ENCODE data around the gene FAM89A. TPM values are rescaled to one million over a fixed set of nuclear protein-coding genes. Genes with fewer than 3 reads are reported as not detected.
"Not testable (repeated sequence)": the region's sequence is repeated elsewhere in the genome, so short reads cannot be mapped to it uniquely, and the experiment has no call there.

The FAM89A gene
- total RNA-seq, 1 experiment from 2014 or later: 25.6 TPM

GRCh38 chr1:231029841-231030240 is 10.2 kb downstream of the FAM89A start:
- H3K36me3 ChIP-seq (replicated peaks; ENCODE audit: control insufficient read depth, insufficient read depth, low read length): no peaks in the 10 kb centered on the region
- DNase-seq: no peak
- no peak overlapping the region for H3K4me3 ChIP-seq (ENCODE audit: insufficient read depth, low read depth, low read length)
- H3K27me3 ChIP-seq (ENCODE audit: control insufficient read depth, insufficient read depth, low read length): peaks cover 10% of the 10 kb centered on the region

DNA sequence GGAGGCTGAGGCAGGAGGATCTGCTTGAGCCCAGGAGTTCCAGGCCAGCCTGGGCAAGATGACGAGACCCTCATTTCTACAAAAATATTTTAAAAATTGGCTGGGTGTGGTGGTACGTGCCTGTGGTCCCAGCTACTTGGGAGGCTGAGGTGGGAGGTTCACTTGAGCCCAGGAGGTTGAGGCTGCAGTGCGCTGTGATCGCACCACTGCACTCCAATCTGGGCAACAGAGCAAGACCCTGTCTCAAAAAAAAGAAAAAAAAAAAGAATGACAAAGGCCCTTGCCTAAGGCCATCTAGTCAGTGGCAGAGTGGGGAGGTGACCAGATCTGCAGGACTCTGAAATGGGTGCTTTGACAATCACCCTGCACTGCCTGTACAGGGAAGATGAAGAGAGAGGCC is 10.8 kb downstream of the FAM89A start:
- not testable (repeated sequence) for DNase-seq; H3K27me3 ChIP-seq (ENCODE audit: control insufficient read depth, insufficient read depth, low read length); H3K4me3 ChIP-seq (ENCODE audit: insufficient read depth, low read depth, low read length); H3K36me3 ChIP-seq (replicated peaks; ENCODE audit: control insufficient read depth, insufficient read depth, low read length)

DNA sequence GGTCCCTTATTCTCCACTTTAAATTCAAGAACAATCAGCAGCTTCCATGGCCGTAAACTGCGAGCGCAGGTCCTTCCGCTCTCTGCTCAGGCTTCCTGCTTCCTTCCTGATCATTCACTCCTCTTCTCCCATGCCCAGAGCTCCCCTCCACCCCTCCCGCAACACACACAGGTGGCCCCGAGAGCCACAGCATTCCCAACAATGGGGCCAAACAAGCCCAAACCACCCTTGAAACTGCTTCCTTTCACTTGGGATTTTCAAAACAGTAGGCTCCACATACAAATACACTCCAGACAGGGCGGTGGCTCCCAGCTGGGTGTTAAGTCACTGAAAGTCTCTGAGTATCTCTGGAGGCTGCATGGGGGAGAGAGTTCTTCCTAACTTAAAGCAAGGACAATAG is 11.4 kb downstream of the FAM89A start:
- DNase-seq: peak; percentile 72
- peaks cover 7% of the 10 kb centered on the region for H3K27me3 ChIP-seq (ENCODE audit: control insufficient read depth, insufficient read depth, low read length)
- no peak overlapping the region for H3K4me3 ChIP-seq (ENCODE audit: insufficient read depth, low read depth, low read length)
- H3K36me3 ChIP-seq (replicated peaks; ENCODE audit: control insufficient read depth, insufficient read depth, low read length): no peaks in the 10 kb centered on the region

- Histone ChIP-seq H3K27me3 (ENCODE audit: control insufficient read depth, insufficient read depth, low read length) (peaks cover 7% of the 10 kb centered on the region), H3K4me3 (ENCODE audit: insufficient read depth, low read depth, low read length) (no peak overlapping the region)
- DNase-seq: no peak
Measured at GRCh38 chr1:231027971-231028370, 12.1 kb downstream of the FAM89A start.

GRCh38 chr1:231027136-231027925 is 12.7 kb downstream of the FAM89A start:
- H3K36me3 ChIP-seq (replicated peaks; ENCODE audit: control insufficient read depth, insufficient read depth, low read length): no peaks in the 10 kb centered on the region
- H3K27me3 ChIP-seq (ENCODE audit: control insufficient read depth, insufficient read depth, low read length): peaks cover 7% of the 10 kb centered on the region
- no peak for DNase-seq
- no peak overlapping the region for H3K4me3 ChIP-seq (ENCODE audit: insufficient read depth, low read depth, low read length)

More at GRCh38 chr1:231027971-231028370, 12.1 kb downstream of the FAM89A start:
- no peaks in the 10 kb centered on the region for H3K36me3 ChIP-seq (replicated peaks; ENCODE audit: control insufficient read depth, insufficient read depth, low read length)

DNA sequence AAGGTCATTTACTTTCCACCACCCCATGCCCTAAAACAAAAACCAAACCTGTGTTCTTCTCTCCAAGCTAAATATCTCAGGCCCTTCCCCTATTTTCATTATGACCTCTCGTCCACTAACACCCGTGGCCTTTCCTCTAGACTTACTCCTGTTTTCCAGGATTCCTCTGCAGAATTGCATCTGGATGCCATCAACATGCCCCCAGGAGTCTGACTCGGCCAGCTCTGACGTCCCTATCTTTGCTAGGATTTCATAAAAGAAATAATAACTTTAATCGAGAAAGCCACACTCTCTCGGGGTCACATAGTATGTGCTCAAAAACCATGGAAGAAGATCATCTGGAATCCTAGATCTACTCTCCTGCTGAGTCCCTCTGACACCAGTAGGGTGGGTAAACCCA is 13.5 kb downstream of the FAM89A start:
- Histone ChIP-seq H3K36me3 (replicated peaks; ENCODE audit: control insufficient read depth, insufficient read depth, low read length) (no peaks in the 10 kb centered on the region), H3K27me3 (ENCODE audit: control insufficient read depth, insufficient read depth, low read length) (peaks cover 10% of the 10 kb centered on the region), H3K4me3 (ENCODE audit: insufficient read depth, low read depth, low read length) (no peak overlapping the region)
- DNase-seq: no peak

DNA sequence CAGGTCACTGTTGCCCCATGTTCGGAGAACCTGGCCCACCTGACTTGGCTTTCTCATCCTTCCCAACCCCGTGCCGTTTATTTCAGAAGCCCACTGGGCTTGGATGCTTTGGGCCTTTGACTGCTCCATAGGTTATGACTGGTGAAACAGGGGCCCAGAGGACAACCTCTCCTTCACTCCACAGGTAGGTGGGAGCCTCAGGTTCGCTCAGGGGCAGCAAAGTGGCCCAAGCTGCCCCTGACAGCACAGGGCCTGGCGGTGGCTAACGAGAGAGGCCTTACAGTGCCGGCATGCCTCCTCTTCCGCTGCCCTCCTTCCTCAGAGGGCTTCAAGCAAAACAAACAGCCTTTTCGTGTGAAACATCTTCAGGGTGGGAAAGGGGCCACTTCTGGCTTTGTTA is 16.9 kb downstream of the FAM89A start:
- no peak for DNase-seq
- Histone ChIP-seq H3K36me3 (replicated peaks; ENCODE audit: control insufficient read depth, insufficient read depth, low read length) (no peaks in the 10 kb centered on the region), H3K4me3 (ENCODE audit: insufficient read depth, low read depth, low read length) (no peak overlapping the region), H3K27me3 (ENCODE audit: control insufficient read depth, insufficient read depth, low read length) (peaks cover 26% of the 10 kb centered on the region)

- H3K4me3 ChIP-seq (ENCODE audit: insufficient read depth, low read depth, low read length); DNase-seq; H3K36me3 ChIP-seq (replicated peaks; ENCODE audit: control insufficient read depth, insufficient read depth, low read length): not testable (repeated sequence)
- H3K27me3 ChIP-seq (ENCODE audit: control insufficient read depth, insufficient read depth, low read length): peaks cover 20% of the 10 kb centered on the region
Measured at GRCh38 chr1:231022543-231022942, 17.5 kb downstream of the FAM89A start.

GRCh38 chr1:231021540-231022031 is 18.5 kb downstream of the FAM89A start:
- no peak for DNase-seq
- Histone ChIP-seq H3K27me3 (ENCODE audit: control insufficient read depth, insufficient read depth, low read length) (peaks cover 20% of the 10 kb centered on the region), H3K4me3 (ENCODE audit: insufficient read depth, low read depth, low read length) (no peak overlapping the region), H3K36me3 (replicated peaks; ENCODE audit: control insufficient read depth, insufficient read depth, low read length) (no peaks in the 10 kb centered on the region)

DNA sequence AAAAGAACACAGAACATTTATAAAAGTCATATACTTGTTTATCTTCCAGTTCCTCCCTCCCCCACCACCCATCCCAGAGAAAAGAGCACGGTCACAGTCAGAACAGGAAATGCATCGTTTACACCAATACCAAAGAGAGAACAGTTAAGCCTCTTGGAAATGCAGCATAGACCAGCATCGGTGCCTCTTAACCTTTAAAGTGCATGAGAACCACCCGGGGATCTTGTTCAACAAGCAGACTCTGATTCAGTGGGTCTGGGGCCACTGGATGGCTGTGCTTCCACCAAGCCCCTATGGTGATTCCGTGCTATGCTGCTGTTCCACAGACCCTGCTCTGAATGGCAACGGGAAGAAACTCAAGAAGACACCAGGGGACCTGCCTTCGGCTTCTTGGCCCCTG is 19.2 kb downstream of the FAM89A start:
- no peaks in the 10 kb centered on the region for H3K36me3 ChIP-seq (replicated peaks; ENCODE audit: control insufficient read depth, insufficient read depth, low read length)
- DNase-seq: no peak
- H3K4me3 ChIP-seq (ENCODE audit: insufficient read depth, low read depth, low read length): no peak overlapping the region
- peaks cover 20% of the 10 kb centered on the region for H3K27me3 ChIP-seq (ENCODE audit: control insufficient read depth, insufficient read depth, low read length)

DNA sequence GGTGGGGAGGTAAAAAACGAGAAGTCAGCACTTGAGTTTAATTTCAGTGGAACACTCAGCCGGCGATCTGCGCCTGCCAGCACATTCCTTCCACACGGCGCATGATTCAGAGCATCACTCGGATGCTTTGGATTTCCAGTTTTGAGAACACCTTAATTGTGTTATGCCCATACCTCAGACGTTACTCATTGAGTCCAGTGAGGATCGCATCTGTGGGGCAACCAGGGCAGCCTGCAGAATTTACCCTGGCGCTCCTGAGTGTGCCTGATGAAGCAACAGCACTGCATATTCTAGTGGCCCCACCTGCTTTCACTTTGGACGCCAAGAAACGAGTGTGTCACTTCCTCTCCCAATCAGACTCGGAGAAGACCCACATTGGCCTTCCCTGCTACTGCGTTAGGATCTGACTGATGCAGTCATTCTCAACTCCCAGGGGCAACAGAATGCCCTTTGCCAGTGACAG is 19.9 kb downstream of the FAM89A start:
- H3K27me3 ChIP-seq (ENCODE audit: control insufficient read depth, insufficient read depth, low read length): peaks cover 20% of the 10 kb centered on the region
- no peaks in the 10 kb centered on the region for H3K36me3 ChIP-seq (replicated peaks; ENCODE audit: control insufficient read depth, insufficient read depth, low read length)
- no peak for DNase-seq
- H3K4me3 ChIP-seq (ENCODE audit: insufficient read depth, low read depth, low read length): no peak overlapping the region

DNA sequence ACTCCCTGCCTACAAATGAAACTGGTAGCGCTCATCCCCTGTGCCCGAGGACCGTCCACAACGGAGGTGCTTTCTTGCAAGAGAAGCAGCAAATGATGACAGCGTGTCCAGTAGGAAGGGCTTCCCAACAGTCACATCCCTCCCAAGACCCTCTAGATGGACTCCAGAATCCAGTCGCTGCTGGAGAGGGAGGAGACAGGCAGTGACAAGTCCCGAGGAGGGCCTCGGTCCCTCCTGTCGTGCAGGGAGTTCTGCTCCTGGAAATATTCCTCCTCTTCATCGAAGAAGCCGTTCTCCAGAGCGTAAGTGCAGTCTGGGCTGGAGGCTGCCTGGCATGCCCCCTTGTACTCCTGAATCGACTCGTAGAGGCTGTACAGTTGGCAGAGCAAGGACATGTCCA is 20.3 kb downstream of the FAM89A start:
- no peak overlapping the region for H3K4me3 ChIP-seq (ENCODE audit: insufficient read depth, low read depth, low read length)
- H3K36me3 ChIP-seq (replicated peaks; ENCODE audit: control insufficient read depth, insufficient read depth, low read length): no peaks in the 10 kb centered on the region

GRCh38 chr1:231016966-231017365 is 23.1 kb downstream of the FAM89A start:
- Histone ChIP-seq H3K27me3 (ENCODE audit: control insufficient read depth, insufficient read depth, low read length) (peaks cover 21% of the 10 kb centered on the region), H3K36me3 (replicated peaks; ENCODE audit: control insufficient read depth, insufficient read depth, low read length) (no peaks in the 10 kb centered on the region), H3K4me3 (ENCODE audit: insufficient read depth, low read depth, low read length) (no peak overlapping the region)
- DNase-seq: no peak

More for the DNA sequence above, 20.3 kb downstream of the FAM89A start:
- peaks cover 20% of the 10 kb centered on the region for H3K27me3 ChIP-seq (ENCODE audit: control insufficient read depth, insufficient read depth, low read length)
- DNase-seq: no peak

DNA sequence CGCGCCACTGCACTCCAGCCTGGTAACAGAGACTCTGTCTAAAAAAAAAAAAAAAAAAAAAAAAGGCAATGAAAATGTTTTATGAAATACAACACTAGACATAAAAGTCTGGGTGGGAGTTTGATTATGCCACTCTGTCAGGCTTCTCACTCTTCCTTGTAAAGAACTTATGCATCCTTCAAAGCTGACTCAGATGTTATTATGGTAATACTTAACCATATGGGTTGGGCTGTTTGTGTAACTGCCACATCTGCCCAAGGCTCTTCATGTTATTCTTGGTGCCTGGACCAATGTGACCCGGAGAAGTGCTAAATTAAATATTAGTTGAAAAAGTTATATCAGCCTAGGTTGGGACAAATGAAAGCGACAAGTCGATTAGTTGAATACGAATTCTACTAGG is 23.8 kb downstream of the FAM89A start:
- no peak for DNase-seq
- H3K4me3 ChIP-seq (ENCODE audit: insufficient read depth, low read depth, low read length): no peak overlapping the region
- H3K27me3 ChIP-seq (ENCODE audit: control insufficient read depth, insufficient read depth, low read length): peaks cover 17% of the 10 kb centered on the region
- no peaks in the 10 kb centered on the region for H3K36me3 ChIP-seq (replicated peaks; ENCODE audit: control insufficient read depth, insufficient read depth, low read length)

DNA sequence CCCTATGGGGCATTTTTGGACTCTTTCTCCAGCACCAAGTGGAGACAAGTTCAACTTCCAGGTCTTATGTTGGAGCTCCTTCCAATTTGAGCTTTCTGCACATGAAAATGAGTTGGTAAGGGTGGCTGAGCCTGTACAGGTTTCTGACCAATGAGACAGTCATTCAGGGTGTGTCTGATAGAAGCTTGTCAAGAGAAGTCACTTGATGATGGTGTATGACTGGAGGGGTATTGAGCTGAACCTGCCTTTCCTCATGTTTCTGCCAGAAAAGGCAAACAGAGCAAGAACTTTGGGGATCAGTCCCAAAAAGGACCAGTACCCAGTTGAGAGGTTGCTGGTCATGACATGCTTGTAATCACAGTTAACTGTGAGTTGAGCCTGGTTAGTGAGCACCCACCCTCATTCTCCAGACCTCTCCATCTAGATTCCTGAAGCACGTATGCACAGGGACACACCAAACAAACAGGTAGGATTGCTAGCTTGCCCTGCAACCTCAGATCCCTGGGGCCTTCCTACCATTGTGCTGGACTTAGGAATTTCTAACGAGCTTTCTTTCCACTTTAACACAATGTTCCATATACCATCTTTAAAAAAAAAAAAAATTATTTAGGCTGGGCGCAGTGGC is 26.6 kb downstream of the FAM89A start:
- Histone ChIP-seq H3K4me3 (ENCODE audit: insufficient read depth, low read depth, low read length) (no peak overlapping the region), H3K36me3 (replicated peaks; ENCODE audit: control insufficient read depth, insufficient read depth, low read length) (no peaks in the 10 kb centered on the region), H3K27me3 (ENCODE audit: control insufficient read depth, insufficient read depth, low read length) (peaks cover 3% of the 10 kb centered on the region; the same call in 1 of the 2 replicates)
- no peak for DNase-seq
